K562 (cell line): ENCODE measurements around the gene SPAG16. TPM values are rescaled to one million over a fixed set of nuclear protein-coding genes. Genes with fewer than 3 reads are reported as not detected.

Experiments used
- ATAC-seq: fragments of 200-7000 bp; cut with Tn5 transposase; 3 replicates; pipeline ENCODE4 v1.9.1; 2020; ENCODE audit warnings: moderate library complexity
- BruUV-seq: library from RNA; stranded (reverse); fragments of 400-500 nt; replicated peaks from 2 replicates; lab custom pipeline; 2021; lab: Mats Ljungman, UMichigan
- CTCF ChIA-PET: fragments of 300-600 bp; formaldehyde crosslinking; extraction: SDS; loops from one replicate; lab custom pipeline; 2021; ENCODE audit warnings: low intra/inter-chr PET ratio; lab: Yijun Ruan, JAX
- POLR2A ChIA-PET: fragments of 300-600, 350-650 bp; sonication (Branson Sonifier 250); formaldehyde crosslinking; extraction: SDS; loops from one replicate; lab custom pipeline; 2021; ENCODE audit warnings: antibody characterized with exemption, inconsistent platforms; lab: Yijun Ruan, JAX
- DNase-seq, 4 experiments: peaks; one replicate each; pipeline versions ENCODE4 v3.0.0 to v3.0.0-alpha.2; 2011 to 2018; ENCODE audit warnings: low spot score in 3 of 4, mixed read lengths in 3 of 4; ENCODE audit errors: extremely low read depth in 1 of 4
- FAIRE-seq: peaks from 2 replicates; lab custom pipeline; 2011; peaks lifted over from hg19 to GRCh38; lab: Jason Lieb, UNC
- H2AFZ ChIP-seq: 2 replicates; pipeline ENCODE4 v1.6.0; 2011; ENCODE audit warnings: low read depth, low read length, control low read depth, inconsistent platforms
- H3K27ac ChIP-seq: fragments of 200-600 bp; 3 replicates; pipeline ENCODE4 v1.8.0; 2011; ENCODE audit warnings: low read depth, mild to moderate bottlenecking, control low read depth, inconsistent platforms, low read length, moderate library complexity, mixed read lengths; ENCODE audit errors: extremely low read depth
- H3K27me3 ChIP-seq, 2 experiments: fragments of 300-600 bp in 1 of 2; 2 replicates in 1 of 2; 3 replicates in 1 of 2; pipeline versions ENCODE4 v1.6.0 to v1.8.0; 2011; ENCODE audit warnings: inconsistent platforms in 2 of 2, low read length in 2 of 2, mild to moderate bottlenecking in 1 of 2, mixed read lengths in 1 of 2, moderate library complexity in 1 of 2; ENCODE audit not compliant: control insufficient read depth in 2 of 2, insufficient read depth in 2 of 2
- H3K36me3 ChIP-seq: fragments of 300-600 bp; 3 replicates; pipeline ENCODE4 v1.8.0; 2011; ENCODE audit warnings: mild to moderate bottlenecking, low read length, inconsistent platforms; ENCODE audit not compliant: control insufficient read depth, insufficient read depth
- H3K4me1 ChIP-seq, 2 experiments: fragments of 200-600 bp in 1 of 2; replicated peaks in 1 of 2; 2 replicates in 1 of 2; 3 replicates in 1 of 2; pipeline versions ENCODE4 v1.5.1 to v1.8.0; 2011; ENCODE audit warnings: inconsistent platforms in 2 of 2, low read length in 2 of 2, mild to moderate bottlenecking in 1 of 2, mixed read lengths in 1 of 2, moderate library complexity in 1 of 2; ENCODE audit not compliant: control insufficient read depth in 2 of 2, insufficient read depth in 2 of 2
- H3K4me2 ChIP-seq: 2 replicates; pipeline ENCODE4 v1.6.1; 2011; ENCODE audit warnings: low read length, control low read depth, inconsistent platforms, mixed read lengths; ENCODE audit not compliant: insufficient read depth
- H3K4me3 ChIP-seq: fragments of 200-600 bp; sonication (generic), shearing (Covaris generic); 2 replicates; pipeline ENCODE4 v1.5.1; 2016; ENCODE audit warnings: control low read depth, inconsistent platforms
- H3K79me2 ChIP-seq: fragments of 200-600 bp; 3 replicates; pipeline ENCODE4 v1.8.0; 2011; ENCODE audit warnings: low read length, inconsistent platforms; ENCODE audit not compliant: control insufficient read depth, insufficient read depth
- H3K9ac ChIP-seq, 2 experiments: 2 replicates each; pipeline versions ENCODE4 v1.6.0 to v1.6.1; 2011; ENCODE audit warnings: low read depth in 2 of 2, low read length in 2 of 2, control low read depth in 1 of 2, inconsistent platforms in 1 of 2, mild to moderate bottlenecking in 1 of 2, mixed read lengths in 1 of 2; ENCODE audit not compliant: insufficient read depth in 1 of 2
- H3K9me1 ChIP-seq: one replicate; pipeline ENCODE4 v1.6.0; 2011; ENCODE audit warnings: inconsistent platforms, mild to moderate bottlenecking, low read length, moderate library complexity; ENCODE audit not compliant: control insufficient read depth, insufficient read depth
- H3K9me3 ChIP-seq: replicated peaks from 2 replicates; pipeline ENCODE4 v1.5.1; 2011; ENCODE audit warnings: low read depth, low read length, inconsistent platforms; ENCODE audit not compliant: control insufficient read depth, insufficient read depth
- H4K20me1 ChIP-seq: replicated peaks from 2 replicates; pipeline ENCODE4 v1.6.1; 2011; ENCODE audit warnings: low read length, inconsistent platforms, mixed read lengths; ENCODE audit not compliant: control insufficient read depth, insufficient read depth
- ARNT ChIP-seq, 2 experiments: fragments of 450-650 bp; IDR thresholded peaks; 2 replicates each; pipeline ENCODE4 v1.6.1; 2016; ENCODE audit warnings: mild to moderate bottlenecking in 1 of 2
- BCLAF1 ChIP-seq, 2 experiments: fragments of 450-650 bp in 1 of 2; IDR thresholded peaks; 2 replicates each; pipeline ENCODE4 v1.6.1; 2011 to 2017; ENCODE audit warnings: low read depth in 2 of 2, antibody characterized with exemption in 1 of 2, borderline replicate concordance in 1 of 2, low read length in 1 of 2, mild to moderate bottlenecking in 1 of 2, mixed read lengths in 1 of 2; ENCODE audit not compliant: control insufficient read depth in 1 of 2
- BRD9 ChIP-seq: fragments of 450-650 bp; IDR thresholded peaks from 2 replicates; pipeline ENCODE4 v1.6.1; 2018; ENCODE audit warnings: low read depth; ENCODE audit not compliant: partially characterized antibody
- CLOCK ChIP-seq: fragments of 250-450 bp; sonication (Bioruptor Pico); IDR thresholded peaks from 2 replicates; pipeline ENCODE4 v1.4.0; 2020; ENCODE audit warnings: mild to moderate bottlenecking, moderate library complexity, borderline replicate concordance
- CTCF ChIP-seq, 3 experiments: IDR thresholded peaks in 2 of 3; conservative IDR thresholded peaks in 1 of 3; 2 replicates each; pipeline ENCODE4 v1.5.1; 2011 to 2012; ENCODE audit warnings: low read length in 3 of 3, mild to moderate bottlenecking in 3 of 3, control low read depth in 2 of 3, improper control_type of control experiment in 1 of 3, inconsistent platforms in 1 of 3, low read depth in 1 of 3, mixed read lengths in 1 of 3, moderate library complexity in 1 of 3; ENCODE audit not compliant: insufficient read depth in 2 of 3
- FOXA3 ChIP-seq, 2 experiments: fragments of 450-650 bp in 1 of 2; sonication (generic) in 1 of 2; formaldehyde crosslinking; IDR thresholded peaks in 1 of 2; conservative IDR thresholded peaks in 1 of 2; 2 replicates each; pipeline versions ENCODE4 v1.4.0 to v1.8.0; 2020 to 2022; ENCODE audit warnings: mild to moderate bottlenecking in 2 of 2, missing genetic modification reagents in 1 of 2
- GMEB1 ChIP-seq: fragments of 250-450 bp; sonication (Bioruptor Pico); IDR thresholded peaks from 2 replicates; pipeline ENCODE4 v1.4.0; 2020; ENCODE audit warnings: mild to moderate bottlenecking
- MEF2D ChIP-seq: conservative IDR thresholded peaks from 2 replicates; pipeline ENCODE4 v1.6.1; 2016; ENCODE audit warnings: low read depth, missing genetic modification characterization, missing compliant biosample characterization
- NBN ChIP-seq: fragments of 450-650 bp; IDR thresholded peaks from 2 replicates; pipeline ENCODE4 v1.6.1; 2016; ENCODE audit warnings: low read depth, mild to moderate bottlenecking
- PHF21A ChIP-seq: fragments of 450-650 bp; IDR thresholded peaks from 2 replicates; pipeline ENCODE4 v1.6.1; 2017; ENCODE audit warnings: low read depth, borderline replicate concordance
- RHOXF2B ChIP-seq: fragments of 250-450 bp; sonication (Bioruptor Pico); conservative IDR thresholded peaks from 2 replicates; pipeline ENCODE4 v1.5.1; 2021
- TBP ChIP-seq: optimal IDR thresholded peaks from 2 replicates; pipeline ENCODE3; 2011; ENCODE audit warnings: low read depth, low read length, improper control_type of control experiment
- ZNF224 ChIP-seq: sonication (generic); formaldehyde crosslinking; IDR thresholded peaks from 2 replicates; pipeline ENCODE4 v1.8.0; 2022; ENCODE audit warnings: mild to moderate bottlenecking, missing genetic modification reagents
- ZNF79 ChIP-seq: fragments of 250-450 bp; sonication (Bioruptor Pico); IDR thresholded peaks from 2 replicates; pipeline ENCODE4 v1.4.0; 2020; ENCODE audit warnings: low read depth, mild to moderate bottlenecking, moderate library complexity
- WGBS: fragments of 100-300 bp; shearing (Covaris generic); methylation state at CpG from one replicate; pipeline ENCODE4 v1.1.6; 2016; ENCODE audit warnings: low coverage, mixed read lengths; ENCODE audit not compliant: insufficient coverage; ENCODE audit errors: missing lambda C conversion rate; 5-methylcytosine and 5-hydroxymethylcytosine counted together
- in situ Hi-C: fragments of 300-500 bp; cut with MboI; formaldehyde crosslinking; loops from 4 replicates; pipeline ENCODE4 v1.15.0; 2018; ENCODE audit warnings: inconsistent platforms, mixed read lengths
- intact Hi-C: fragments of 100-400 bp; cut with micrococcal nuclease; formaldehyde crosslinking; loops from 2 replicates; pipeline ENCODE4 v1.14.2; 2022
- polyA plus RNA-seq, 8 experiments: library from polyadenylated mRNA; depleted of rRNA in 4 of 8; stranded (reverse) in 5 of 8; unstranded in 3 of 8; fragments of >200 nt; fragmentation: Nextera tagmentation in 2 of 8; fragmentation: Illumina TruSeq in 1 of 8; extraction: Ambion mirVana in 2 of 8; extraction: Trizol in 1 of 8; gene quantifications; 2 replicates each; pipeline versions ENCODE4 v1.2.1 to v1.2.3, GENCODE V29; 2011 to 2014; ENCODE audit warnings: inconsistent platforms in 1 of 8, missing spikeins in 1 of 8
- total RNA-seq, 7 experiments: library from RNA; depleted of rRNA in 6 of 7; stranded (reverse); fragments of >200 nt in 6 of 7; fragmentation: Illumina TruSeq in 2 of 7; extraction: Trizol in 2 of 7; gene quantifications; 2 replicates each; pipeline versions ENCODE4 v1.2.1 to v1.2.3, GENCODE V29; 2011 to 2021; ENCODE audit warnings: low replicate concordance in 1 of 7

SPAG16 gene
- total and polyA plus RNA-seq, 9 of the 15 experiments (the other 6 are each of a cell fraction or from before 2014, with no cell fraction given), result 0.98 to 5.9 (median 3.5) TPM

- in situ Hi-C loops (no loop called here), intact Hi-C loops (no loop called here)
- Histone ChIP-seq H3K9me3 (no peaks in the 10 kb centered on the region), H2AFZ (no peak overlapping the region), H3K27me3 (no peaks in the 10 kb centered on the region), H3K79me2 (no peaks in the 10 kb centered on the region), H3K27ac (no peak overlapping the region), H3K36me3 (no peaks in the 10 kb centered on the region), H3K4me1 (no peaks in the 10 kb centered on the region), H3K4me2 (no peak overlapping the region), H3K4me3 (no peak overlapping the region), H4K20me1 (no peaks in the 10 kb centered on the region), H3K9ac (no peak overlapping the region), H3K9me1 (no peaks in the 10 kb centered on the region)
- ChIA-PET POLR2A (no interaction called here), CTCF (no interaction called here)
- WGBS, result 4% methylated on average over 2 of the region's 4 CpGs
- FAIRE-seq, result no peak
- BruUV-seq, result no TSS peak
- no peak for DNase-seq
- no peak for ATAC-seq
- no peak for TF ChIP-seq MEF2D (tag)
- no peak for TF ChIP-seq ARNT (IDR thresholded peaks at IDR 0.05)
- no peak for TF ChIP-seq RHOXF2B
- no peak for TF ChIP-seq BRD9
- TF ChIP-seq CLOCK (CRISPR knock-in tag), result no peak
- no peak for TF ChIP-seq ZNF224 (CRISPR knock-in tag)
- TF ChIP-seq BCLAF1 (IDR thresholded peaks at IDR 0.05; ENCODE audit: borderline replicate concordance in 1 of 2, control insufficient read depth in 1 of 2, low read depth in 2 of 2, low read length in 1 of 2), result no peak
- TF ChIP-seq CTCF (IDR thresholded peaks at IDR 0.05 in 2 of 3, conservative IDR thresholded peaks at IDR 0.05 in 1 of 3; ENCODE audit: insufficient read depth in 2 of 3, low read depth in 1 of 3, low read length in 3 of 3), result no peak
- no peak for TF ChIP-seq GMEB1 (CRISPR knock-in tag)
- no peak for TF ChIP-seq PHF21A
- no peak for TF ChIP-seq NBN
- TF ChIP-seq FOXA3 (CRISPR knock-in tag; conservative IDR thresholded peaks at IDR 0.05 in 1 of 2, IDR thresholded peaks at IDR 0.05 in 1 of 2), result no peak
- no peak for TF ChIP-seq ZNF79 (CRISPR knock-in tag)
- TF ChIP-seq TBP, result no peak
These were observed 385.4 kb downstream of the SPAG16 start for GRCh38 chr2:213669657-213670056.
